Daoy (cell line): Measurements from ENCODE around the gene ZNF83. TPM values are rescaled to one million over a fixed set of nuclear protein-coding genes. Genes with fewer than 3 reads are reported as not detected.
"Not testable (repeated sequence)": the region's sequence is repeated elsewhere in the genome, so short reads cannot be mapped to it uniquely, and the experiment has no call there.

Experiments used
- DNase-seq: peaks from one replicate; pipeline ENCODE4 v3.0.0-alpha.2; 2015; ENCODE audit warnings: low read depth
- total RNA-seq: library from RNA; depleted of rRNA; stranded (reverse); fragments of >200 nt; shearing (Covaris generic); gene quantifications from 2 replicates; pipeline ENCODE4 v1.2.3, GENCODE V29; 2014

The ZNF83 gene
- total RNA-seq, 1 experiment from 2014 or later, result 23.8 TPM

DNA sequence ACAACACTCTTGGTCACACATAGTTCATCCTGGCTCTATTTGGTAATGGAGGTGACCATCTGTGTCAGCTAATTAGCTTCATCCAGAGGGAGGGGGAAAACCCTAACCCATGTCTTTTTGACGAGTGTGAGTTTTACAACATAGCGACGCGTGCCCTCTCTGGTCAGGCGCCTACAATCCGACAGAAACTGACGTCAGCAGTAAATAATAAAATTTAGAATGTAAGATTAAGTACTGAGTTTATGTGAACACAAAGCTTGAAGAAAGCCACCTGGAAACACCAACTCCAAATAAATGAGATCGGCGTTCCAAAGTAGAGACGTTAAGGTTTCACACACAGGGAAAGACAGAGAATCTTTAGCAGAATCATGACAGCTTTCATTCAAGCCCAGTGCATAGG is 1.8 kb upstream of the ZNF83 start:
- no peak for DNase-seq

DNA sequence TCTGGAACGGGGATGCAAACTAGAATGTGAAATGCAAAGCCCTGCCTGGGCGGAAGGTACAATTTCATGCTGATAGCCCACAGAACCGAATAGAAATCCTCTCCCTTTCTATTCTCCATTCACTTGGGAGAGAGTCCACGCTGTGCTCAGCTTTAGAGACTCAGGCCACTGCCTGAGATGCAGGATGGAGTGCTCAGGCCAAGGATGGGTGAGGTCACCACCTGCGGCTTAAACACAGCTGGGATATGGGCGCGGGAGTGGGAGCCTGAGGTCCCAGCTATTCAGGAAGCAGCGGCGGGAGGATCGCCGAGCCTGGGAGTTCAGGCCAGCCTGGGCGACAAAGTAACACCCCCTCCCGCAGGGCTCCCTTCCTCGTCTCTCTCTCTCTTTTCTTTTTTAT is 446 bp upstream of the ZNF83 start:
- peak; percentile 69 for DNase-seq

DNA sequence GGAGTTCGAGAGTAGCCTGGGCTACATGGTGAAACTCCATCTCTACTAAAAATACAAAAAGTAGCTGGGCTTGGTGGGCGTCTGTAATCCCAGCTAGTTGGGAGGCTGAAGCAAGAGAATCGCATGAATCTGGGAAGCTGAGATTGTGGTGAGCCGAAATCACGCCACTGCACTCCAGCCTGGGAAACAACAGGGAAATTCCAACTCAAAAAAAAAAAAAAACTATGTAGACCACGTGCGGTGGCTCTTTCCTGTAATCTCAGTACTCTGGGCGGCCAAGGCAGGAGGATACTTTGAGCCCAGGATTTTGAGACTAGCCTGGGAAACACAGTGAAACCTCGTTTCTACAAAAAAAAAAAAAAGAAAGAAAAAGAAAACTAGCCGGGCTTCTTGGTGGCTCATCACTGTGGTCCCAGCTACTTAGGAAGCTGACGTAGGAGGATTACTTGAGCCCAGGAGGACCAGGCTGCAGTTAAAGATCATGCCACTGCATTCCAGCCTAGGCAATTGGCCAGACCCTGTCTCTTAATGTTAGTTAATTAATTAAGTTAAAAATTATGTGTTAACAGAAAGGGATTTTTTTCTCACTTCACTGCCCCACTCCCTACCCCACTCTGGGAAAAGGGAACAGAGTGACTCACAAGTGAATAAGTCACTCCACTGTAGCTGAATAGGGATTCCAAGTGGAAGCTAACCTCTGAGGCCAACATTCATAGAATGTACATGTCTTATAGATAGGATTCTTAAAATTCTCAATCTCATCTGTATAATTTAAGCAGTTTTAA is 2.2 kb downstream of the ZNF83 start:
- DNase-seq, result peak; percentile 60

DNA sequence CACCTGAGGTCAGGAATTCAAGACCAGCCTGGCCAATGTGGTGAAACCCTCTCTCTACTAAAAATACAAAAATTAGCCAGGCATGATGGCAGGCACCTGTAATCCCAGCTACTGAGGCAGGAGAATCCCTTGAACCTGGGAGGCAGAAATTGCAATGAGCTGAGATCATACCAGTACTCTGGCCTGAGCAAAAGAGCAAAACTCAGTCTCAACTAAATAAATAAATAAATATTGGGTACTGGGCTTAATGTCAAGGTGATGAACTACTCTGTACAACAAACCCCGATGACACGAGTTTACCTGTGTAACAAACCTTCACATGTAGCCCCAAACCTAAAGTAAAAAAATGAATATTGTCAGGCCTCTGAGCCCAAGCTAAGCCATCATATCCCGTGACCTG is 10.7 kb downstream of the ZNF83 start:
- not testable (repeated sequence) for DNase-seq

DNA sequence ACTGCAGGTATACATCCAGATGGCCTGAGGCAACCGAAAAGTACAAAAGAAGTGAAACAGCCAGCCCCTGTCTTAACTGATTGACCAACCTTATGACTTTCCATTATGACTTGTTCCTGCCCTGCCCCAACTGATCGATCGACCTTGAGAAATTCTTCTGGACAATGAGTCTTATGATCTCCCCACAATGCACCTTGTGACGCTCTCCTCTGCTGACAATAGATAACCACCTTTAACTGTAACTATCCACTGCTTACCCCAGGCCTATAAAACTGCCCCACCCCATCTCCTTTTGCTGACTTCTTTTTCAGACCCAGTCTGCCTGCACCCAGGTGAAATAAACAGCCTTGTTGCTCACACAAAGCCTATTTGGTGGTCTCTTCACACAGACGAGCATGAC is 11.2 kb downstream of the ZNF83 start:
- no peak for DNase-seq

DNA sequence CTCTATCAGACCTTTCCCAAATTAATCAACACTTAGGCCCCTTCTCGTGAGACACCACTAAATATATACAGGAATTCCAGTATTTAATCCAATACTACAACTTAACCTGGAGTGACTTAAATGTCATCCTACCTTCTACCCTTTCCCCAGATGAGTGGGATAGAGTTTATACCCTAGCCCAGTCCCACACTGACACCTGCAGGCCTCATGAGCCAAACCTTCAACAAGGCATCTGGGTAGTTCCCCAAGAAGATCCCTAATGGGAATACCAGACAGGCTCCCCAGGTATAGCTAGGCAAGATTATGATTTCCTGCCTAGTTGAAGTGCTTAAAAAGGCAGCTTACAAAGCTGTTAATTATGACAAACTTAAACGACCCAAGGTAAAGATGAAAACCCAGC is 15.9 kb downstream of the ZNF83 start:
- DNase-seq, result no peak

DNA sequence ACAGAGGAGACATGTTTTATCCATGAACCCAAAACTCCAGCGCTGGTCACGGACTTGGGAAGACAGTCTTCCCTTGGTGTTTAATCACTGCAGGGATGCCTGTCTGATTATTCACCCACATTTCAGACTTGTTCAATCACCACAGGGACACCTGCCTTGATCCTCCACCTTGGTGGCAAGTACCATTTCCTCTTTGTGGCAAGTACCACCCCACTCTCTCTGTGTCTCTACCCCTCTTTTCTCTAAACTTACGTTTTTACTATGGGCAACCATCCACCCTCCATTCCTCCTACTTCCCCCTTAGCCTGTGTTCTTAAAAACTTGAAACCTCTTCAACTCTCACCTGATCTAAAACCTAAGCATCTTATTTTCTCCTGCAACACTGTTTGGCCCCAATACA is 16.8 kb downstream of the ZNF83 start:
- DNase-seq, result no peak

DNA sequence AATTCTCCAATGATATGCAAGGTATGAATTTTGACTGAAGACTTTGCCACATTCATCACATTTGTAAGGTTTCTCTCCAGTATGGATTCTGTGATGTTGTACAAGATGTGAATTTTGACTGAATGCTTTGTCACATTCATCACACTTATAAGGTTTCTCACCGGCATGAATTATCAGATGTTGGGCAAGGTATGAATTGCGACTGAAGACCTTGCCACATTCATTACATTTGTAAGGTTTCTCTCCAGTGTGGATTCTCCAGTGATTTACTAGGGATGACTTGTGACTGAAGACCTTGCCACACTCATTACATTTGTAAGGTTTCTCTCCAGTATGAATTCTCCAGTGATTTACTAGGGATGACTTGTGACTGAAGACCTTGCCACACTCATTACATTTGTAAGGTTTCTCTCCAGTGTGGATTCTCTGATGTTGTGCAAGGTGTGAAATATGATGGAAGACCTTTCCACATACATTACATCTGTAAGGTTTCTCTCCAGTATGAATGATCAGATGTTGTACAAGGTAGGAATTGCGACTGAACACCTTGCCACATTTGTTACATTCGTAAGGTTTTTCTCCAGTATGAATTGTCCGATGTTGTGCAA is 24.8 kb downstream of the ZNF83 start:
- DNase-seq, result no peak

DNA sequence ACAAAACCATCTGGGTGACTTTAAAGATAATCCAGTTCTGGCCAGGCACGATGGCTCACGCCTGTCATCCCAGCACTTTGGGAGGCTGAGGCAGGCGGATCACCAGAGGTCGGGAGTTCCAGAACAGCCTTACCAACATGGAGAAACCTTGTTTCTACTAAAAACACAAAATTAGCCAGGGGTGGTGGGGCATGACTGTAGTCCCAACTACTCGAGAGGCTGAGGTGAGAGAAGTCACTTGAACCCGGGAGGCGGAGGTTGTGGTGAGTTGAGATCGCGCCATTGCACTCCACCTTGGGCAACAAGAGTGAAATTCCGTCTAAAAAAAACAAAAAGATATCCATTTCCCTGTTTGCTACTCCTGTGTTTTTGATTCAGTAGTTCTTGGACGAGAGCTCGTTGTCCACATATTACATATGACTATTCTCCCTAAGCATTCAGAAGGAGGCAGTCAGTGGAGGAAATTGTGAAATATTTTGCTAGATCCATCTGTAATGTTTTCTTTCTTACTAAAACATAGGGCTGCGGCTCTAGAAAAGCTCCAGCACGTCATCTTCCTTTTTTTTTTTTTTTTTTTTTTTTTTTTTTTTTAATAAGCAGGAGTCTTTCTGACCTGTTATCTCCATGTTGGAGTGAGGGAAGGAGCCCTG is 34.5 kb downstream of the ZNF83 start:
- no peak for DNase-seq

DNA sequence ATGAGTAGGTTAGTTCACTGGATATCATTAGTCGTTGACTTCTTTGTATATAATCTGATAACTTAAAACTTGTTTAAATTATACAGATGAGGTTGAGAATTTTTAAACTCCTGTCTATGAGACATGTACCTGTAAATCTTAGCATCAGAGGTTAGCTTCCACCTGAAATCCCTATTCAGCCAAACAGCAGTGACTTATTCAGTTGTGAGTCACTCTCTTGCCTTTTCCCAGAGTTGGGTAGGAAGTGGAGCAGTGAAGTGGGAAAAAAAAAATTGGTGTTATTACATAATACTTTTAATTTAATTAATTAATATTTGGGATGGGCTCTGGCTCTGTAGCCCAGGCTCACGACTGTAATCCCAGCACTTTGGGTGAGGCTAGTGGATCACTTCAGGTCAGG is 35.2 kb downstream of the ZNF83 start:
- no peak for DNase-seq

DNA sequence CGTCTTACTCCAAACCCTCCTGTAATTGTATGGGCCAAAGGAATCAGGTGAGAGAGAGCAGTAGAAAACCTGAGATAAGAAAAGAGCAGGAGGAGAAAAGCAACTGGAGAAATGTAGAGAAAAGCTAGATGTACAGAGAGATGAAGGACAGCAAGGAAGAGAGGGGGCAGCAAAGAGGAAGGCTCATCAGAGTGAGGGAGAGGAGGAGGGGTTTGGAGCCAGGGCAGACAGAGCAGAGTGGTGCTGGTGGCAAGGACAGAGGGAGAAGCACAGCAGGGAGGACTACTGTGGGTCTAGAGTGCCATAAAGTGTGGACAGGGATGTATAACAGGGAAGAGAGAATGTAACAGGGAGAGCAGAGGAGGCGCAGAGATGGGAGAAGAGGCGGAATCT is 36.2 kb downstream of the ZNF83 start:
- peak; percentile 22 for DNase-seq

DNA sequence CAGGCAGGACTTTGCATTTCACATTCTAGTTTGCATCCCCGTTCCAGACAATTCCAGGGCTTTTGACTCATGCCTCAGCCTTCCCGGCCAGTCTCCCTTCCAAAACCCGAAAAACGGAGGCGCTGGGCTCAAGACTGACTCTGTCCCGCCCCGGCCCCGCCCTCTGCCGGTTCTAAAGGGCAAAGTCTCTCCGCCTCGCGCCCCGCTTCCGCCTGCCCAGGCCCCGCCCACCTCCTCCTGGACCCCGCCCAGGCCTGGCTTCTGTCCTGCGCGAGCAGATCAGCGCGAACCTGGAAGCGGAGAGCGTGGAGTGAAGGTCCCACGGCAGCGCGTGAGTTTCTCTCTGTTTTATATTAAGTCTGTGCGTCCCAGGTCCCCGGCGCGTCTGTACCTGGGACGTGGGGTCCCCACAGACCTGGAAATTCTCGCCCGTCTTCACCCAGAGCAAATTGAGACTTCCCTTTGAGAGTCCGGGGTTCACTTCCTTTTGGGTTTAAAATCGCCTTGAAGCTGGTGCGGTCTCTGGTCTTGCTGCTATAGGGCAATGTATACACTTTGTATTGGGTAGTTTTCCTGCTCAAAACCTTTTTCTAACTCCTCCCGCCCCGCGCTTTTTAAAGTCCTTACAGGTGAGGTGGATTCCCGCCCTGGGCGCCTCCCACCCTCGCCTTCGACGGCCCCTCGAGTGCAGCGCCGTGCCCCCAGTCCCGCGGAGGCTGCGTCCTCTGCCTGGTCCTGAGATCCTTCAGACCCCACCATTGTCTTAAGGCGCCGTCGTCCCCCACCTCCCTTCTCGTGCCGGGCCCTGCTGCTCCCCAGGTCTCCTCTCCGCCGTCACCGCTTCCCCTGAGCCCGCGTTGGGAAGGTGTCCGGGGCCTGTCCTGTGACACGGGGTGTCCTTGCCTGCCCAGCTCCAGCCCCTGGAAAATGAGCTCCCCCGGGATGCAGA is 36.9 kb downstream of the ZNF83 start:
- peak; percentile 94 for DNase-seq

DNA sequence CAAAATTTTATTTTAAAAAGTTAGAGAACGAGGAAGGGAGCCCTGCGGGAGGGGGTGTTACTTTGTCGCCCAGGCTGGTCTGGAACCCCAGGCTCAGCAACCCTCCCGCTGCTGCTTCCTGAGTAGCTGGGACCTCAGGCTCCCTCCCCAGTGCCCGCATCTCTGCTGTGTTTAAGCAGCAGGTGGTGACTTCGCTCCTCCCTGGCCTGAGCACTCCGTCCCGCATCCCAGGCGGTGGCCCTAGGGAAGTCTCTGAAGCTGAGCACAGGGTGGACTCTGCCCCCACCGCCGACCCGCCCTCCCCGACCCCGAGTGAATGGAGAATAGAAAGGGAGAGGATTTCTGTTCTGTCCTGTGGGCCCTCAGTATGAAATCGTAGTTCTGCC is 37.5 kb downstream of the ZNF83 start:
- DNase-seq, result no peak

DNA sequence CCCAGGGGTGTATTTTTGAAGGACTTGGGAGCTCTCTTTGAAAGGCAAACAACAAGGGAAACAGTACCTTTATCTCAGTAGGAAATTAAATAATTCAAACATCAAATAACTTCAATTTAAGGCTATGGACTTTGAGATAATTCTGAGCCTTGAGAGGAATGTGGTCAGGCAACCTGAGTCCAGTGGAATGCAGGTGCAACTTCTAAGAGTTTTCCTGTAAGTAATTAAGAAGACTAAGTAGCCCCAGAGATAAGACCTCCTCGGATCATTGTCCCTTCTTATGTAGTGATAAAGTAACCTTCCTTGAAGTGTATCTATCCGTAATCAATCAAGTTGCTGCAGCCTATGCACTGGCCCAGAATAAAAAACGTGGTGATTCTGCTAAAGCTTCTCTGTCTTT is 38.9 kb downstream of the ZNF83 start:
- DNase-seq, result no peak

DNA sequence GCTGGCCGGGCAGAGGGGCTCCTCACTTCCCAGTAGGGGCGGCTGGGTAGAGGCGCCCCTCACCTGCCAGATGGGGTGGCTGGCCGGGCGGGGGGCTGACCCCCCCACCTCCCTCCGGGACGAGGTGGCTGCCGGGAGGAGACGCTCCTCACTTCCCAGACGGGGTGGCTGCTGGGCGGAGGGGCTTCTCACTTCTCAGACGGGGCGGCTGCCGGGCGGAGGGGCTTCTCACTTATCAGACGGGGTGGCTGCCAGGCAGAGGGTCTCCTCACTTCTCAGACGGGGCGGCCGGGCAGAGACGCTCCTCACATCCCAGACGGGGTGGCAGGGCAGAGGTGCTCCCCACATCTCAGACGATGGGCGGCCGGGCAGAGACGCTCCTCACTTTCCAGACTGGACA is 44.7 kb downstream of the ZNF83 start:
- DNase-seq, result not testable (repeated sequence)

DNA sequence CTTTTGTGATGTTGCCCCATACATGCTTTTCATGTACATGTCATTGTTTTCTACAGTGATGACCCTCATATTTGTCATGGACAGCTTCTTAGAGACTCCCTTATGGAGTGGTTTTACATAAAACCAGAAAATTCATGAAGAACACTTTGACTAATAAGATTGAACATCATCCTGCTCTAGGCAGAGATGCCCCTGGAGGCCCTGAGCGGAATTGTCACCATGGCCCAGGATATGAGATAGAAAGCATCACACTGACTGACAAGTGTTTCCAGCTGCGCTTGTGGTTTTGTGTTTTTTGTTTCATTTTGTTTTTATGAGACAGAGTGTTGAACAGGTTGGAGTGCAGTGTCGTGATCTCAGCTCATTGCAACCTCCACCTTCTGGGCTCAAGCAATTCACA is 45.9 kb downstream of the ZNF83 start:
- no peak for DNase-seq

DNA sequence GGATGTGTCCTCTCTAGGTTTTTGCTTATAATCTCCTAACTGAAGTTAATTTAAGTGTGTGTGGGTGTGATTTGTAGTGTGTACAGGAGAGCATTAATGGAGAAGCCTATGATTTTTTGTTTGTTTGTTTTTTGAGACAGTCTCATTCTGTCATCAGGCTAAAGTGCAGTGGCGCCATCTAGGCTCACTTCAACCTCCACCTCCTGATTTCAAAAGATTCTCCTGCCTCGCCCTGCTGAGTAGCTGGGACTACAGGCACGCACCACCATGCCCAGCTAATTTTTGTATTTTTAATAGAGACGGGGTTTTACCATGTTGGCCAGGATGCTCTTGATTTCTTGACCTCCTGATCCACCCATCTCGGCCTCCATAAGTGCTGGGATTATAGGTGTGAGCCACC is 47.4 kb downstream of the ZNF83 start:
- no peak for DNase-seq

DNA sequence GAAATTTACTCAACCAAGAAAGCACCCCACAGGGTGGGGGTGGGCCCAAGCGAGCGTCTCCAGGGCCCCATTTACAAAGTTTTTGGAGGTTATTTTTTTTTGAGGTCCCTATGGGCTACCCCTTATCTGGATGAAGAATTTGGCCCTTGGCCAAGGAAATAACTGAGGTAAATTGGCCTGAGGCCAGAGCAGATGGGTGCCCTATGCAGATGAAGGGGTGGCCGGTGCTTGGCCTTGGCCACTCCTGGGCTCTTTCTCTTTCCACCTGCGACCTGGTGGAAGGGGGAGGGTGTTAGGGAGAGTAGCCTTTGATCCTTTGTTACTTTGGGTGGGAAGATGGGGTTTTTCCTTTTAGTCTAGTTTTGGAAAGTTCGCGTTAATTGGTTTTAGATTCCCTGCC is 52.6 kb downstream of the ZNF83 start:
- DNase-seq, result no peak

DNA sequence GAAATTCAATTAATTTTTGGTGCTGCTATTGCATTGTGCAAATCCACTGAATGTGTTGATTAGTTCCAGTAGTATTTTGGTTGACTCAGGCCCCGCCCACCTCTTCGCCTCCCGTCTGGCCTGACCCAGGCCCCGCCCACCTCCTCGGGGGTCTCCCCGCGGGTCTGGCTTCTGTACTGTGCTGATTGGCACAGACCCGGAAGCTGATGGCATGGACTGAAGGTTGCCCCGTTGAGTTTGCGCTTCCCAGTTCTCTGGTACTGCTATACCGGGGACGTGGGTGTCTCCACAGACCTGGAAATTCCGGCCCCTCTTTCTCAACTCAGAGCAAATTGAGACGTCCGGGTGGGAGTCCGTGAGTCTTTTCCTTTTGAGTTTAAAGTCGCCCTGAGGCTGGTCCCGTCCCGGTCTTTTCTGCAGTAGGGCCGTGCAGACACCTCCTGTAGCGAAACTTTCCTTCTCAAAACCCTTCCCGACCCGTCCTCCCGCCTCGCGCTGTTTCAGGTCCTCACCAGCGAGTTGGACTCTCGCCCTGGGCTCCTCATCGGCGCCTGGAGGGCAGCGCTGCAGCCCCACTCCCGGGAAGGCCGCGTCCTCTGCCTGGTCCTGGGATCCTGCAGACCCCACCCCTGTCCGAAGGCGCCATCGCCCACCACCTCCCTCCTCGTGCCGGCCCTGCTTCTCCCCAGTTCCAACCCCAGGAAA is 53.3 kb downstream of the ZNF83 start:
- DNase-seq, result no peak

DNA sequence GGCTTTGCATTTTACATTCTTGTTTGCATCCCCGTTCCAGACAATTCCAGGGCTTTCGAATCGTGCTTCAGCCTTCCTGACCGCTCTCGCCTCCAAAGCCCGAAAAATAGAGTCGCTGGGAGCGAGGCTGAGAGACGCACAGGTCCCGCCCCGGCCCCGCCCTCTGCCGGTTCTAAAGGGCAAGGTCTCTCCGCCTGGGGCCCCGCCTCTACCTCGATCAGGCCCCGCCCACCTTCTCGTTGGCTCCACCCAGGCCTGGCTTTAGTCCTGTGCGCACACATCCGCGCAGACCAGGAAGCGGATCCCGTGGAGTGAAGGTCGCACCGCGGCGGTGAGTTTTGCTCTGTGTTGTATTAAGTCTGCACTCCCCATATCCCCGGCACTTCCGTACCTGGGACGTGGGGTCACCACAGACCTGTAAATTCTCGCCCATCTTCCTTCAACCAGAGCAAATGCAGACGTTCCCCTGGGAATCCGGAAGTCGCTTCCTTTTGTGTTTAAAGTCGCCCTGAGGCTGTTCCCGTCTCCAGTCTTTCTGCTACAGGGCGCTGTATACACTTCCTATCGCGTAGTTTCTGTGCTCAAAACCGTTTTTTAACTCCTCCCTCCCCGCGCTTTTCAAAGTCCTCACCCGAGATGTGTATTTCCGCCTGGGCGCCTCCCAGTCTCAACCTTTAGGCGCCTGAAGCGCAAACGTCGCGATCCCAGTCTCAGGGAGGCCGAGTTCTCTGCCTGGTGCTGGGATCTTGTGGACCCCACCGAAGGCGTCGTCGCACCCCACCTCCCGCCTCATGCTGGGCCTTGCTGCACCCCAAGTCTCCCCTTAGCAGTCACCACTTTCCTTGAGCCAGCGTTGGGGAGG is 67.9 kb downstream of the ZNF83 start, which contains the start of gene ZNF701:
TSS of gene ZNF701 (plus strand) at position 288 of the 862 bp plus-strand sequence. CDS start 3,861 bp downstream, outside the sequence.
- DNase-seq, result peak; percentile 97
